LNCaP clone FGC (cell line): ENCODE measurements around the gene NAPG.
A peak's percentile ranks its signal among the peaks of the same experiment; 100 is the strongest.

Experiments used
- DNase-seq: peaks from one replicate; pipeline ENCODE4 v3.0.0-alpha.2; 2011; ENCODE audit warnings: low read depth
- H3K4me3 ChIP-seq: 2 replicates; pipeline ENCODE4 v1.5.1; 2011; ENCODE audit warnings: mild to moderate bottlenecking, low read depth, low read length, control low read depth
- CTCF ChIP-seq: IDR thresholded peaks from 2 replicates; pipeline ENCODE4 v1.5.1; 2012; ENCODE audit warnings: mild to moderate bottlenecking; ENCODE audit not compliant: control insufficient read depth, insufficient read depth; ENCODE audit errors: extremely low read depth

Gene NAPG

DNA sequence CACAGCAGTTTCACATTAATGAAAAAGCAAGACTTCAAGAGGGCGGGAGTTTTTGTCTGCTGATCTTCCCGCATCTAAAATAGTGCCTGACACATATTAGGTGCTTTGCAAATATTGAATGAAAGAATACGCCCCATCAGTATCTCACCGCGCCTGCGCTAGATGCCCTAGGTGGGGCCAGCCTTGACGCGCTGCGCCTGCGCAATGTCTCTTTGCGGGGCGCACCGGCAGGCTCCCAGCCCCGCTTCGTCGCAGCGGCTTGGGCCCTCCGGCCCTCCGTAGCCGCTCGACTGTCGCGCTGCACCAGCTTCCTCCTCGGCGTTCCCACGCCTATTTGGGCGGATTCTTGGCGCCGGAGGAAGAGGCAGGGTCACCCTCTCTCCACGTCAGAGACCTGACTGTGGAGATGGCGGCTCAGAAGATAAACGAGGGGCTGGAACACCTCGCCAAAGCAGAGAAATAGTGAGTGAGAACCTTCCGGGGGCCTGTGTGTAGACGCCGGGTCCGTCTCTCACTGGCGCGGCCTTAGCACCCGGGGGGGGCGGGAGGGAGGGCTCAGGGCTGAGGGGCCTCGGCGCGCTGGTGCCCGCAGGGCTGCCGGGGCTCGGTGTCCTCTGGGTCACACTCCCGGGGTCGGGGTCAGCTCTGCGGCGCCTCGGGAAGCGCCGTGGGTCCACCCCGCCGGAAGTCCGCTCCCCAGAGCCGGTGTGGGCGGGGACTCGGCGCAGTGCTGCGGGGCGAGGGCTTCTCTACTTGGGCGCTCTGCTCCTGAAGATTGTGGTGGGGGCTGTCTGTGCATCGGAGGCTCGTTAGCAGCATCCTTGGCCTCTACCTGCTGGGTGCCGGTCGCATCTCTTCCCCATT, at the start of gene NAPG:
Gene NAPG, plus strand, starts transcription at position 331 of the 864 bp plus-strand sequence. Its CDS starts 76 bp downstream, at position 407.
- DNase-seq: peak; percentile 81
- peak within 1 kb of the TSS; percentile 98 for H3K4me3 ChIP-seq
- TF ChIP-seq CTCF: no peak

DNA sequence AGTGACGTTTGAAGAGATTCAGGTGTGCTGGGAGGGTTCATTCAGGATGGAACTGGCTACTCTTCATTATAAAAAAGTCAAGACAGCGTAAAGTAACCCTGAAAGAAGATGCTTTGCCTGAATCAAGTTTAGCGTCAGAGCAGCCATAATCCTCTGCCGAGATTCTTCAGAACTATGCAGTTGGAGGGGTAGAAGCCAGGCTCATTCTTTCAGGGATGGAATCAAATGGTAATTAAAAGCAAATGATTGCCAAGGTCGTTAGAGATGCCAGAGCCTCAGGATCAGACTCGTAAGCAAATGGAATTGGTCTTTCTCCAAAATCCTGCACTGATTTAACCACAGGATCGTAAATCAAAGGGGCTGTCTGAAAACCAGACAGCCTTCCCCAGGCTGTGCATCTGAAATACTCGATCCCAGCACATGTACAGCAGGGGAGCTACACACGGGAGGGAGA, 49.5 kb upstream of the NAPG start:
- no peak overlapping the region for H3K4me3 ChIP-seq
- DNase-seq: no peak
- no peak for TF ChIP-seq CTCF

DNA sequence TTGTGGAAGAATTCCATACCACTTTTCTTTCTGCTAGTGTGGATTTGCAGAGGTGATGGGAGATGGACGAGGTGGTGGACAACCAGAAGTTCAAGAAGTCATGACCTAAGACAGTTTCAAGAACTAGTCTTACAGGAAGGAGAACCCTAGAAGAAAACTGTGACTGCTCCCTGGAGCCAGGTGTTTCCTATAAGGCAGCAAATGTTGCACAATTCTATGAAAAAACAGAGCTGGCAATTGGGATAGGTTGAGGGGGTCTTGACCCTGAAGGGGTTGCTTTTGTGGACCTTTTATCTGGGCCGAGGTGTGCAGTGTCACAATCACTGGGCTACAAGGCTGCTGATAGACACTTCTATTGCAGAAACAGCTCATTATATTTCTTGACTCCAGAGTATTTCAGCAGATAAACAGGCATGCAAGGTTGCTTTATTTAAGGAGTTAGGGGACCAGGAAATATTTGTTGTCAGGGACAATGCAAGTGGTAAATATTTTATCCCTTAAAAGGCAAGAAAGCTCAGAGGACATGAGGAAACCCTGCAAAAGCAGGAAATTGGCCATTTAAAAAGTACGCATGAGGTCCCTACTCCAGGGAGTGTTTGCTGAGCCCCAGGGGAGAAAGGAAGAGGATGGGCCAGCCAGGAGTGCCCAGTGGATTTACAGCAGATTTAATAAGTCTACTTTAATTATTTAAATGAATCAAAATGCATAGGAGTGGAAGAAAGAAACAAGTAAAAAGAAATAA, 48.5 kb upstream of the NAPG start:
- TF ChIP-seq CTCF: no peak
- DNase-seq: no peak
- H3K4me3 ChIP-seq: no peak overlapping the region

DNA sequence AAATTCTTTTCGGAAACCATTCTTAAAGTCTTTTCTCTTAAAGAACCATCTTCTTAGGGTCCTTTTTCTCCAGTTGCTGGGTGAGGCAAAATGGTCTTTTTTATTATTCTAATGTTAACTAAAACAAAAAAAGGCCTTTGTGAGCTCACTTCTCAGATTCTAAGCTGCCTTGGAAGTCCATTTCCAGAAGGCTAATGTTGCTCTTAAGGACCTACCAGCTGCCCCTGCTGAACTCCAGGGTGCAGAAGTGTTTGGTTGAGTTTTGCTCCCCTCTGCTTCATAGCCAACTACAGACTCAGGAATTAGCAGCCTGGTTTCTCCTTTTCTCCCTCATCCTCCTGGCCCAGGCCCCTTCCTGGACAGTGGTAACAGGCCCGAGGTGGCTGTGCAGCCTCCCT, 48.0 kb upstream of the NAPG start:
- DNase-seq: no peak
- no peak overlapping the region for H3K4me3 ChIP-seq
- TF ChIP-seq CTCF: no peak

DNA sequence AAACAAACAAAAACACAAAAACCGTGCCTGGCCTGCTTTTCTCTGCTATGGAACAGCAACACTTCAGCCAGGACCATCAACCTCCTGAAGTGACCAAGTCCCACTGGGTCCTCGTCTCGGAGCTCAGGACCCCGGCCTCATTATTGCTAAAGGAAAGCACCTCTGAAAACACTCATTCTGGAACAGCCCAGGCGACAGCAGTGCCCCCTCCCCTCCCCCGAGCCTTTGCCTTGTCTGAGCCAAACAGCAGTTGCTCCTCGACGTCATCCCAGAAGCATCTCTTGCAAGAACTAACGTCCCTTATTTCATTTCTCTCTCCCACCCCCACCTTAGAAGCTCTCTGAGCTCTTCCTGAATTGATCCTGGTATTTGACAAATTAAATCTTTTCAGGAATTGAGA, 44.0 kb upstream of the NAPG start:
- DNase-seq: no peak
- no peak overlapping the region for H3K4me3 ChIP-seq
- no peak for TF ChIP-seq CTCF

- no peak for TF ChIP-seq CTCF
- no peak overlapping the region for H3K4me3 ChIP-seq
- no peak for DNase-seq
Observed at GRCh38 chr18:10482363-10482984, 43.4 kb upstream of the NAPG start.
